Measurements from ENCODE around the gene CLEC14A.

The CLEC14A gene

GRCh38 chr14:38205119-38205813 is 50.6 kb downstream of the CLEC14A start:
- DNase-seq = no peak

- DNase-seq = no peak
Observed at GRCh38 chr14:38204719-38205115, 51.2 kb downstream of the CLEC14A start.

Measured in activated CD4-positive, CD25-positive, alpha-beta regulatory T cell treated with anti-CD3 and anti-CD28 coated beads, Interleukin-2, amount 50 U/mL, for 72 hours (primary cell).